H1 (cell line): ENCODE data around the gene TGFB1. TPM values are rescaled to one million over a fixed set of nuclear protein-coding genes. Genes with fewer than 3 reads are reported as not detected.

ENCODE experiments used
- CTCF ChIA-PET: fragments of 300-600 bp; sonication (Branson Sonifier 250); formaldehyde crosslinking; loops from one replicate; lab custom pipeline; 2021; ENCODE audit not compliant: partially characterized antibody; lab: Charles Lee
- POLR2A ChIA-PET: fragments of 300-600 bp; sonication (Branson Sonifier 250); formaldehyde crosslinking; loops from one replicate; lab custom pipeline; 2021; ENCODE audit warnings: inconsistent platforms; ENCODE audit not compliant: partially characterized antibody; lab: Charles Lee
- DNase-seq, 2 experiments: peaks; one replicate each; pipeline versions ENCODE4 v3.0.0 to v3.0.0-alpha.2; 2010 to 2022; ENCODE audit warnings: low spot score in 2 of 2, low read depth in 1 of 2, mixed read lengths in 1 of 2
- FAIRE-seq: peaks from 2 replicates; lab custom pipeline; 2011; peaks lifted over from hg19 to GRCh38; lab: Jason Lieb, UNC
- H2AFZ ChIP-seq: 2 replicates; pipeline ENCODE4 v1.8.1; 2012; ENCODE audit warnings: low read length, inconsistent platforms
- H2AK5ac ChIP-seq: 2 replicates; pipeline ENCODE4 v1.6.1; 2013; ENCODE audit warnings: low read depth, low read length
- H2BK120ac ChIP-seq: replicated peaks from 2 replicates; pipeline ENCODE3; 2013; ENCODE audit warnings: low read depth, low read length, inconsistent platforms
- H2BK12ac ChIP-seq: 2 replicates; pipeline ENCODE4 v1.6.1; 2013; ENCODE audit warnings: low read depth, low read length
- H2BK15ac ChIP-seq: 2 replicates; pipeline ENCODE4 v1.6.1; 2013; ENCODE audit warnings: low read length
- H2BK20ac ChIP-seq: 2 replicates; pipeline ENCODE4 v1.6.1; 2013; ENCODE audit warnings: low read length
- H2BK5ac ChIP-seq: 2 replicates; pipeline ENCODE4 v1.6.1; 2013; ENCODE audit warnings: low read depth, low read length
- H3K14ac ChIP-seq: 2 replicates; pipeline ENCODE4 v1.6.1; 2013; ENCODE audit warnings: inconsistent platforms; ENCODE audit not compliant: insufficient read length
- H3K18ac ChIP-seq: 2 replicates; pipeline ENCODE4 v1.6.1; 2013; ENCODE audit warnings: low read length; ENCODE audit errors: extremely low read depth
- H3K23ac ChIP-seq: 2 replicates; pipeline ENCODE4 v1.6.1; 2013; ENCODE audit warnings: inconsistent platforms; ENCODE audit not compliant: insufficient read length
- H3K23me2 ChIP-seq: 2 replicates; pipeline ENCODE4 v1.6.1; 2013; ENCODE audit warnings: low read depth, low read length
- H3K27ac ChIP-seq: 2 replicates; pipeline ENCODE4 v1.6.1; 2011; ENCODE audit warnings: low read depth, low read length, inconsistent platforms
- H3K27me3 ChIP-seq, 4 experiments: replicated peaks in 1 of 4; 1 replicate in 1 of 4; 2 replicates in 3 of 4; pipeline versions ENCODE4 v1.6.1 to v1.8.1; 2011 to 2013; ENCODE audit warnings: low read length in 3 of 4, mild to moderate bottlenecking in 3 of 4, inconsistent platforms in 2 of 4, mixed read lengths in 2 of 4, moderate library complexity in 1 of 4; ENCODE audit not compliant: control insufficient read depth in 3 of 4, insufficient read depth in 3 of 4; ENCODE audit errors: extremely low read depth in 1 of 4
- H3K36me3 ChIP-seq, 4 experiments: 2 replicates each; pipeline versions ENCODE4 v1.6.1 to v1.8.1; 2011 to 2013; ENCODE audit warnings: mild to moderate bottlenecking in 4 of 4, low read length in 3 of 4, moderate library complexity in 2 of 4, control low read depth in 1 of 4, inconsistent platforms in 1 of 4; ENCODE audit not compliant: insufficient read depth in 4 of 4, control insufficient read depth in 2 of 4
- H3K4ac ChIP-seq: replicated peaks from 2 replicates; pipeline ENCODE3; 2013; ENCODE audit warnings: low read length, low read depth, mixed read lengths, inconsistent platforms; ENCODE audit not compliant: insufficient read length
- H3K4me1 ChIP-seq, 4 experiments: replicated peaks in 1 of 4; 1 replicate in 1 of 4; 2 replicates in 3 of 4; pipeline versions ENCODE4 v1.6.1 to v1.8.1; 2011 to 2013; ENCODE audit warnings: low read length in 3 of 4, inconsistent platforms in 2 of 4, mixed read lengths in 1 of 4; ENCODE audit not compliant: insufficient read depth in 4 of 4, control insufficient read depth in 3 of 4
- H3K4me2 ChIP-seq, 2 experiments: 2 replicates each; pipeline versions ENCODE4 v1.6.1 to v1.8.1; 2011 to 2013; ENCODE audit warnings: low read depth in 2 of 2, low read length in 2 of 2, control low read depth in 1 of 2, inconsistent platforms in 1 of 2, mild to moderate bottlenecking in 1 of 2; ENCODE audit not compliant: insufficient read depth in 1 of 2
- H3K4me3 ChIP-seq, 4 experiments: fragments of 200-600, 300-600 bp in 1 of 4; sonication (generic), shearing (Covaris generic), sonication (Bioruptor Twin) in 1 of 4; 2 replicates each; pipeline versions ENCODE4 v1.5.1 to v1.8.1; 2011 to 2016; ENCODE audit warnings: low read length in 4 of 4, low read depth in 3 of 4, control low read depth in 2 of 4, inconsistent platforms in 2 of 4, mild to moderate bottlenecking in 2 of 4, mixed read lengths in 1 of 4, moderate library complexity in 1 of 4; ENCODE audit not compliant: insufficient read depth in 2 of 4; ENCODE audit errors: extremely low read depth in 1 of 4
- H3K56ac ChIP-seq: replicated peaks from 2 replicates; pipeline ENCODE3; 2013; ENCODE audit warnings: low read depth, mild to moderate bottlenecking, mixed read lengths, low read length, inconsistent platforms; ENCODE audit not compliant: insufficient read length
- H3K79me1 ChIP-seq: 2 replicates; pipeline ENCODE4 v1.6.1; 2013; ENCODE audit warnings: low read depth, low read length, control low read depth
- H3K79me2 ChIP-seq, 2 experiments: 2 replicates each; pipeline versions ENCODE4 v1.6.1 to v1.8.1; 2012 to 2013; ENCODE audit warnings: low read length in 2 of 2, mild to moderate bottlenecking in 2 of 2, inconsistent platforms in 1 of 2; ENCODE audit not compliant: insufficient read depth in 2 of 2, control insufficient read depth in 1 of 2
- H3K9ac ChIP-seq, 4 experiments: replicated peaks in 1 of 4; 1 replicate in 1 of 4; 2 replicates in 3 of 4; pipeline versions ENCODE4 v1.6.1 to v1.8.1; 2011 to 2013; ENCODE audit warnings: low read depth in 3 of 4, low read length in 3 of 4, control low read depth in 2 of 4, mild to moderate bottlenecking in 2 of 4, moderate library complexity in 2 of 4, inconsistent platforms in 1 of 4; ENCODE audit errors: extremely low read depth in 1 of 4
- H3K9me3 ChIP-seq, 2 experiments: 2 replicates each; pipeline versions ENCODE4 v1.6.1 to v1.8.1; 2012 to 2013; ENCODE audit warnings: mild to moderate bottlenecking in 2 of 2, moderate library complexity in 2 of 2, control low read depth in 1 of 2, inconsistent platforms in 1 of 2, low read depth in 1 of 2, low read length in 1 of 2, mixed read lengths in 1 of 2; ENCODE audit not compliant: insufficient read depth in 2 of 2
- H4K20me1 ChIP-seq, 2 experiments: replicated peaks in 1 of 2; 2 replicates each; pipeline versions ENCODE3 to v1.8.1; 2011 to 2013; ENCODE audit warnings: inconsistent platforms in 2 of 2, low read length in 2 of 2, mild to moderate bottlenecking in 1 of 2; ENCODE audit not compliant: insufficient read depth in 2 of 2, control insufficient read depth in 1 of 2
- H4K5ac ChIP-seq: 2 replicates; pipeline ENCODE4 v1.6.1; 2013; ENCODE audit warnings: low read length, low read depth, mixed read lengths, inconsistent platforms; ENCODE audit not compliant: insufficient read length
- H4K8ac ChIP-seq: 2 replicates; pipeline ENCODE4 v1.8.0; 2013; ENCODE audit warnings: mild to moderate bottlenecking, moderate library complexity, low read length, inconsistent platforms; ENCODE audit not compliant: insufficient read depth; ENCODE audit errors: extremely low read depth
- H4K91ac ChIP-seq: replicated peaks from 2 replicates; pipeline ENCODE3; 2013; ENCODE audit warnings: low read length, mixed read lengths, inconsistent platforms; ENCODE audit not compliant: insufficient read length
- ATF3 ChIP-seq: IDR thresholded peaks from 2 replicates; pipeline ENCODE4 v1.6.1; 2011; ENCODE audit warnings: low read depth, mild to moderate bottlenecking, low read length; ENCODE audit not compliant: insufficient read depth
- CTBP2 ChIP-seq: IDR thresholded peaks from 2 replicates; pipeline ENCODE4 v1.7.0; 2011; ENCODE audit warnings: borderline replicate concordance, mild to moderate bottlenecking, moderate library complexity, mixed read lengths, low read length; ENCODE audit not compliant: insufficient read depth, insufficient read length
- MAFK ChIP-seq: IDR thresholded peaks from 2 replicates; pipeline ENCODE4 v1.6.1; 2012; ENCODE audit warnings: low read depth, mild to moderate bottlenecking, improper control_type of control experiment, low read length
- MAX ChIP-seq: IDR thresholded peaks from 2 replicates; pipeline ENCODE4 v1.6.1; 2012; ENCODE audit warnings: inconsistent platforms
- POLR2A ChIP-seq, 2 experiments: IDR thresholded peaks; 1 replicate in 1 of 2; 2 replicates in 1 of 2; pipeline ENCODE4 v1.6.1; 2011; ENCODE audit warnings: low read depth in 2 of 2, low read length in 2 of 2, mild to moderate bottlenecking in 2 of 2; ENCODE audit errors: control extremely low read depth in 1 of 2
- TAF7 ChIP-seq: optimal IDR thresholded peaks from 2 replicates; pipeline ENCODE3; 2011; ENCODE audit warnings: low read depth, mild to moderate bottlenecking, inconsistent platforms, low read length, moderate library complexity, borderline replicate concordance
- WGBS, 2 experiments: shearing (Covaris generic) in 1 of 2; methylation state at CpG; one replicate each; pipeline versions ENCODE4 v1.1.6 to v1.1.7; 2013 to 2015; ENCODE audit warnings: low lambda C conversion rate in 2 of 2, mixed read lengths in 2 of 2, inconsistent platforms in 1 of 2, low coverage in 1 of 2, missing lambda C conversion rate in 1 of 2; ENCODE audit not compliant: insufficient replicate concordance in 2 of 2, insufficient coverage in 1 of 2, insufficient read length in 1 of 2; ENCODE audit errors: extremely low coverage in 1 of 2, missing lambda C conversion rate in 1 of 2; 5-methylcytosine and 5-hydroxymethylcytosine counted together
- polyA plus RNA-seq, 7 experiments: library from polyadenylated mRNA; depleted of rRNA in 3 of 7; stranded (reverse) in 5 of 7; unstranded in 2 of 7; fragments of >200 nt in 5 of 7; fragments of 200-250 nt in 2 of 7; gene quantifications; 1 replicate in 5 of 7; 2 replicates in 1 of 7; 4 replicates in 1 of 7; pipeline versions ENCODE4 v1.2.1 to v1.2.3, GENCODE V29; 2011 to 2013; ENCODE audit warnings: missing spikeins in 2 of 7, mixed read lengths in 2 of 7
- total RNA-seq: library from RNA; stranded (reverse); fragmentation: NEBNext Ultra II Directional; extraction: Animal tissue kit (Norgen Biotek cat#: 25700); gene quantifications from 2 replicates; pipeline ENCODE4 v1.2.1, GENCODE V29; 2021

Gene TGFB1
- total and polyA plus RNA-seq, 2 of the 8 experiments (the other 6 are each of a cell fraction or from before 2014, with no cell fraction given), result 1.7 to 10.6 TPM

GRCh38 chr19:41288673-41289530 is 64.8 kb downstream of the TGFB1 start:
- H4K91ac ChIP-seq, result no peak overlapping the region
- no peak overlapping the region for H3K56ac ChIP-seq
- no peaks in the 10 kb centered on the region for H3K27me3 ChIP-seq
- POLR2A ChIA-PET, result interaction anchor here (1.1 to 38.6 kb wide), 6 partner anchors 9 to 37 kb away, joined by 3 to 579 read pairs (median 4); partner anchors contain the start of gene CCDC97
- H3K9ac ChIP-seq, result no peak overlapping the region
- peaks cover 0 to 12% of the 10 kb centered on the region in 2 experiments; a peak in 1 of 4 replicates for H3K79me2 ChIP-seq
- no peak overlapping the region for H3K4ac ChIP-seq
- peak overlapping the region; percentile 0 to 34; a peak in 1 of 4 replicates for H3K4me2 ChIP-seq
- H3K18ac ChIP-seq, result no peak overlapping the region; the same call in 1 of the 2 replicates
- H4K5ac ChIP-seq, result no peak overlapping the region
- H3K36me3 ChIP-seq, result peaks cover 42 to 86% (median 70%) of the 10 kb centered on the region in 4 experiments
- peaks cover 0 to 3% (median 1%) of the 10 kb centered on the region in 4 experiments; a peak in 2 of 7 replicates for H3K4me1 ChIP-seq
- H2AFZ ChIP-seq, result no peak overlapping the region
- H2BK5ac ChIP-seq, result no peak overlapping the region
- no peaks in the 10 kb centered on the region for H3K9me3 ChIP-seq
- TF ChIP-seq MAFK (no peak), MAX (no peak), TAF7 (no peak), POLR2A (IDR thresholded peaks at IDR 0.05; ENCODE audit: control extremely low read depth in 1 of 2, low read depth in 2 of 2, low read length in 2 of 2) (no peak), ATF3 (no peak), CTBP2 (no peak)
- H2BK15ac ChIP-seq, result no peak overlapping the region
- H2BK12ac ChIP-seq, result no peak overlapping the region
- H2BK20ac ChIP-seq, result no peak overlapping the region
- DNase-seq (no peak), FAIRE-seq (peak; percentile 71)
- CTCF ChIA-PET, result interaction anchor here (0.6 to 5.2 kb wide), 4 partner anchors 15 to 146 kb away, joined by 3 to 15 read pairs (median 4); no protein-coding TSS in a partner anchor
- peaks cover 0 to 5% of the 10 kb centered on the region in 2 experiments for H4K20me1 ChIP-seq
- H3K23ac ChIP-seq, result no peak overlapping the region
- H3K4me3 ChIP-seq, result peak overlapping the region in 1 of 4 experiments; percentile 24; a peak in 1 of 8 replicates
- no peaks in the 10 kb centered on the region for H3K23me2 ChIP-seq
- no peak overlapping the region for H2AK5ac ChIP-seq
- no peak overlapping the region for H3K14ac ChIP-seq
- 81% methylated on average over 3 of the region's 3 CpGs; no CpG with 5 or more reads in 1 of the 2 experiments for WGBS, 2 experiments
- H4K8ac ChIP-seq, result no peak overlapping the region
- H3K27ac ChIP-seq, result no peak overlapping the region
- no peak overlapping the region for H2BK120ac ChIP-seq
- peaks cover 3% of the 10 kb centered on the region; the same call in 1 of the 2 replicates for H3K79me1 ChIP-seq
